DMS53 (cell line): ENCODE results near the gene SRPK2.
"Not testable (repeated sequence)": the region's sequence is repeated elsewhere in the genome, so short reads cannot be mapped to it uniquely, and the experiment has no call there.

Experiments used
- DNase-seq: peaks from one replicate; lab custom pipeline; 2025; lab: John Stamatoyannopoulos, UW

The SRPK2 gene

GRCh38 chr7:105222953-105223352 is 165.8 kb downstream of the SRPK2 start:
- no peak for DNase-seq

GRCh38 chr7:105219771-105220160 is 169.0 kb downstream of the SRPK2 start:
- DNase-seq = no peak

GRCh38 chr7:105218939-105219770 is 169.6 kb downstream of the SRPK2 start:
- DNase-seq = no peak

GRCh38 chr7:105218215-105218614 is 170.5 kb downstream of the SRPK2 start:
- DNase-seq = no peak

GRCh38 chr7:105216786-105217185 is 171.9 kb downstream of the SRPK2 start:
- peak; percentile 77 for DNase-seq

DNA sequence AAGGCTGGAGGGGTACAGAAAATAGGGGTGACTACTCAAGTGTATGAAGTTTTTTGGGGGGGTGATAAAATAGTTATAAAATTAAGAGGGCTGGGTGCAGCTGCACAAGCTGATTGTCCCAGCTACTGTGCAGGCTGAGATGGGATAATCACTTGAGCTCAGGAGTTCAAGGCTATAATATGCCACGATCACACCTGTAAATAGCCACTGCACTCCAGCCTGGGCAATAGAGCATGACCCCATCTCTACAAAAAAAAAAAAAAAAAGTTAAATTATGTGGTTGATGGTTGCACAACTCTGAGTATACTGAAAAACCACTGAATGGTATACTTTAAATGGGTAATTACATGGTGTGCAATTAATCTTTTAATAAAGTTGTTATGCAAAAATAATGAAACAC is 172.9 kb downstream of the SRPK2 start:
- DNase-seq = no peak

GRCh38 chr7:105215182-105215581 is 173.5 kb downstream of the SRPK2 start:
- no peak for DNase-seq

- DNase-seq = no peak
These were observed 175.1 kb downstream of the SRPK2 start for GRCh38 chr7:105213611-105214010.

DNA sequence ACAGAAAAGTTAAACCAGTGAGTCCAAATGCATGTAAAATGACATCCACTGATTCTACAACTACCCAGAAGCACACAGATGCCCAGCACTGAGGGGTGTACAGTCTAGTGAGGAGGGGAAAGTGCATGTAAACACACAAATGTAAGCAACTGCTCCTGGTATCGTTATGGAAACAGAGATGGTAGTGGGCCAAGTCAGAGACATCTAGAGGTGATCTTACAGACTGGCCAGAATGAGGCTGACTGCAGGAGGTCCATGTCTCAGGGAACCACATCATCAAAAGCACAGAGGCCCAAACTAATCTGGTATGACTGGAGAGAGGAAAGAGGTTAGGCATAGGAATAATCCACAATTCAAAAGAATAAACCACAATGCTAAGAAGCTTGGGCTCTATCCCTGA is 176.5 kb downstream of the SRPK2 start:
- no peak for DNase-seq

DNA sequence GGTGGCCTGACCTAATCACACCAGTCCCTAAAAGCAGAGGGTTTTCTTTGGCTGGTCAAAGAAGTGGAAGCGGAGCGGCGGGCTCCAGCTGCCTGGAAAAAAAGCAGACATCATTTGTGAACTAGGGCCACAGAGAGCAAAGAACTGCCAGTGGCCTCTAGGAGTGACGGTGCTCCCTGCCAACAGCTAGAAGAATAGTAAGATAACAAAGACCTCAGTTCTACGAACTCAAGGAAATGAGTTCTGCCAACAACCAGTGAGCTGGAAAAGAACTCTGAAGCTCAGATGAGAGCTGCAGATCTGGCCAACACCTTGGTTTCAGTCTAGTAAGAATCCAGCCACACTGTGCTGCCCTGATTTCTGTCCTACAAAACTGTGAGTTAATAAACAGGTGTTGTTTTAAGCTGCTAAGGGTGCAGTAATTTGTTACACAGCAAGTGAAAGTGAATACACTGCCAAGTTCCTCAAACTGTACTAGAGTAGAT is 178.0 kb downstream of the SRPK2 start:
- no peak for DNase-seq

GRCh38 chr7:105209870-105210269 is 178.9 kb downstream of the SRPK2 start:
- peak; percentile 49 for DNase-seq

DNA sequence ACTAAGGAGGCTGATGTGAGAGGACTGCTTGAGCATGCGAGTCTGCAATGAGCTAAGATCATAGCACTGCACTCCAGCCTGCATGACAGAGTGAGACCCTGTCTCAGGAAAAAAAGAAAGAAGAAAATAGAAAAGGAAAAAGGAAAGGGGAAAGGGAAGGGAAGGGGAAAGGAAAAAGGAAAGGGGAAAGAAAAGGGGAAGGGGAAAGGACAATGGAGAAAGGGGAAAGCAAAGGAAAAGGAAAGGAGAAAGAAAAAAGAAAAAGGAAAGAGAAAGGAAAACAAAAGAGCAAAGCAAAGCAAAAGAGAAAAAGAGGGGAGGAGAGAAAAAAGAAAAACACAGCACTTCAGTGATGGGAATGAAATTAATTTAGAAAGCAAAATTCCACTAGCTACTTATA is 179.3 kb downstream of the SRPK2 start:
- DNase-seq = no peak

DNA sequence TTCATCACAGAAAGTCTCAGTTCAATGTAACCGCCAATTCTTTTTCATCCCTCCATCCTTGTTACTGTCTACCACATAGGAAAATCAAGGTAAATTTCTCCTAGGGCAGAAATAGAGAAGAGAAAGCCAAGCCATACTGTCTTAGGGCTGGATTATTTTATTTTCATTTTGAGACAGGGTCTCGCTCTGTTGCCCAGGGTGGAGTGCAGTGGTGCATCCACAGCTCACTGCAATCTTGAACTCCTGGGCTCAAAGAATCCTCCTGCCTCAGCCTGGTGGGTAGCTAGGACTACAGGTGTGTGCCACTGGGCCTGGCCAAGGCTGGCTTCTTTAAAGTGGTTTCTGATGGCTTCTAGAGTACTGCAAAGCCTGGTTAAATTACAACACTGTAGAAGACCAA is 181.7 kb downstream of the SRPK2 start:
- DNase-seq = no peak

- no peak for DNase-seq
These were observed 183.0 kb downstream of the SRPK2 start for GRCh38 chr7:105205592-105206237.

DNA sequence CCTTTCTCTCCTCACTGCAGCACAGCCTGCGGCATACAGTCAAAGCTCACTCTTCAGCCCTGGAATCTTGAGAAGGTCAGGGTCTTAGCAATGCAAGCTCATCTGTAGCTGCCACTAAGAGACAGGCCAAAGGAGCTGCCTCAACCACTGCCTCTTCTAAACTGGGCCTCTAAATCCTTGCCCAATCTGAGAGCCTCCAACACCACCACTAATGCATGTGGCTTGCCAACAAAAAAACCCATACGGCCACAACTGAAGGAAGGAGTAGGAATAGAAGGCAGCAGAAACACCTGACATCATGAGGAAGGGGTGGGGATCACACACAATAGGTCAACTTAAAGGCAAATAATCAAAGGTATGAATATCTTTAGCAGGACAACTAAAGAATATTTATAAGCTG is 183.8 kb downstream of the SRPK2 start:
- DNase-seq = no peak

GRCh38 chr7:105204520-105204919 is 184.2 kb downstream of the SRPK2 start:
- no peak for DNase-seq

GRCh38 chr7:105202616-105203015 is 186.1 kb downstream of the SRPK2 start:
- peak; percentile 27 for DNase-seq

GRCh38 chr7:105199386-105199785 is 189.3 kb downstream of the SRPK2 start:
- DNase-seq = peak; percentile 11

DNA sequence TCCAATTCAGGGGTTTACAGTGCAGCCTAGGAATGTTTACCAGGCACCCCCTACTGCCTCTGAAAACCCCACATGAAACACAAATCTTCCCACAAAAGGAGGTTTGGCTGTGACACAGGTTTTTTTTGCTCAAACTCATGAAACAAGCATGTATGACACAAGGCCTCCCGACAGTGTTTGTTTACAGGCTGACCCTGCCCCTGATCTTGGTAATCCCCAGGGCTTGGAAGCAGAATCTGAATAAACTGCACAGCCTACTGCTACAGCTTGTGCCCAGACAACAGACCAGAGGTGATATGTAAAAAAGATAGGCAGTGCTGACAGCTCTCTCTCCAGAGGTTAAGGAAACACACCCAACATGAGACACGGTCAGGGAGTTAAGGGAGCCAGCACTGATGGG is 190.5 kb downstream of the SRPK2 start:
- no peak for DNase-seq

- DNase-seq = no peak
These were observed 192.2 kb downstream of the SRPK2 start for GRCh38 chr7:105196473-105196872.

- no peak for DNase-seq
These were observed 192.8 kb downstream of the SRPK2 start for GRCh38 chr7:105195891-105196290.

DNA sequence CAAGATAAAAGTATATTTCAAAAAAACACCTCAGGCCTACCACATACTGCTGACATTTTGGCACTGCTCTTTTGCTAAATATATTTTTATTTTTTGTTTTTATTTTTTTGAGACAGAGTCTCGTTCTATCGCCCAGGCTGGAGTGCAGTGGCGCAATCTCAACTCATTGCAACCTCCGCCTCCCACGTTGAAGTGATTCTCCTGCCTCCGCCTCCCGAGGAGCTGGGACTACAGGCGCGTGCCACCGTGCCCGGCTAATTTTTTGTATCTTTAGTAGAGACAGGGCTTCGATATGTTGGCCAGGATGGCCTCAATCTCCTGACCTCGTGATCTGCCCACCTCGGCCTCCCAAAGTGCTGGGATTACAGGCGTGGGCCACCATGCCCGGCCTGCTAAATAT is 193.8 kb downstream of the SRPK2 start:
- not testable (repeated sequence) for DNase-seq

DNA sequence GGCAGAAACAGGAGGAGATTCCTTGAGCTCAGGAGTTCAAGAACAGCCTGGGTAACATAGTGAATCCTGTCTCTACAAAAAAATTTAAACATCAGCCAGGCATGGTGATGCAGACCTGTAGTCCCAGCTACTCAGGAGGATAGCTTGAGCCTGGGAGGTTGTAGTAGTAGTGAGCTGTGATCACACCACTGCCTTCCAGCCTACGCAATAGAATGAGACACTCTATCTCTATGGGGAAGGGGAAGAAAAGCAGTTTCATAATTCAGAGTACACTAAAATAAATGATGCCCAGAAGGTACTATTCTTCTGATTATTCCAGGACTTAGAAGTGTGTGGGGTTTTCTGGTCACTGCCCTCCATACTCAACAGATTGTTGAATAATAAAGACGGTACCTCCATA is 197.4 kb downstream of the SRPK2 start:
- DNase-seq = no peak
